A673 (cell line): ENCODE measurements around the gene PCDHB3.

Experiments
- EZH2 ChIP-seq: fragments of 200-600 bp; sonication (generic); IDR thresholded peaks from 2 replicates; pipeline ENCODE4 v1.6.1; 2017; ENCODE audit warnings: borderline replicate concordance, low read depth, mild to moderate bottlenecking, mixed read lengths, antibody characterized with exemption, low read length; ENCODE audit not compliant: poor library complexity, severe bottlenecking
- TF ChIP-seq, protein P1 (sequence below): fragments of 300-800, 200-600 bp; sonication (generic); conservative IDR thresholded peaks from 2 replicates; pipeline ENCODE4 v1.5.1; 2017; ENCODE audit warnings: low read depth, mild to moderate bottlenecking, antibody characterized with exemption, low read length, moderate library complexity, mixed read lengths

DNA sequence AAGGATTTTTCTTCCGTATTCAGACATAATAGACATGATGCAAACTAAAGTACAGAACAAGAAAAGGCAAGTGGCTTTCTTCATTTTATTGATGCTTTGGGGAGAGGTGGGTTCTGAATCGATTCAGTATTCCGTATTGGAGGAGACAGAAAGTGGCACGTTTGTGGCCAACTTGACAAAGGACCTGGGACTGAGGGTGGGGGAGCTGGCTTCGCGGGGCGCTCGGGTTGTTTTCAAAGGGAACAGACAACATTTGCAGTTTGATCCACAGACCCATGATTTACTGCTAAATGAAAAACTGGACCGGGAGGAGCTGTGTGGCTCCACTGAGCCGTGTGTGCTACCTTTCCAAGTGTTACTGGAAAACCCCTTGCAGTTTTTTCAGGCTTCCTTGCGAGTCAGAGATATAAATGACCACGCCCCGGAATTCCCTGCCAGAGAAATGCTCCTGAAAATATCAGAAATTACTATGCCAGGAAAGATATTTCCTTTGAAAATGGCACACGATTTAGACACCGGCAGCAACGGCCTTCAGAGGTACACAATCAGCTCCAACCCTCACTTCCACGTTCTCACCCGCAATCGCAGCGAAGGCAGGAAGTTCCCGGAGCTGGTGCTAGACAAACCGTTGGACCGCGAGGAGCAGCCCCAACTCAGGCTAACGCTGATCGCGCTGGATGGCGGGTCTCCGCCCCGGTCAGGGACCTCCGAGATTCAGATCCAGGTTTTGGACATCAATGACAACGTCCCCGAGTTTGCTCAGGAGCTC, 50.1 kb downstream of the PCDHB3 start:
- TF ChIP-seq, protein P1, sequence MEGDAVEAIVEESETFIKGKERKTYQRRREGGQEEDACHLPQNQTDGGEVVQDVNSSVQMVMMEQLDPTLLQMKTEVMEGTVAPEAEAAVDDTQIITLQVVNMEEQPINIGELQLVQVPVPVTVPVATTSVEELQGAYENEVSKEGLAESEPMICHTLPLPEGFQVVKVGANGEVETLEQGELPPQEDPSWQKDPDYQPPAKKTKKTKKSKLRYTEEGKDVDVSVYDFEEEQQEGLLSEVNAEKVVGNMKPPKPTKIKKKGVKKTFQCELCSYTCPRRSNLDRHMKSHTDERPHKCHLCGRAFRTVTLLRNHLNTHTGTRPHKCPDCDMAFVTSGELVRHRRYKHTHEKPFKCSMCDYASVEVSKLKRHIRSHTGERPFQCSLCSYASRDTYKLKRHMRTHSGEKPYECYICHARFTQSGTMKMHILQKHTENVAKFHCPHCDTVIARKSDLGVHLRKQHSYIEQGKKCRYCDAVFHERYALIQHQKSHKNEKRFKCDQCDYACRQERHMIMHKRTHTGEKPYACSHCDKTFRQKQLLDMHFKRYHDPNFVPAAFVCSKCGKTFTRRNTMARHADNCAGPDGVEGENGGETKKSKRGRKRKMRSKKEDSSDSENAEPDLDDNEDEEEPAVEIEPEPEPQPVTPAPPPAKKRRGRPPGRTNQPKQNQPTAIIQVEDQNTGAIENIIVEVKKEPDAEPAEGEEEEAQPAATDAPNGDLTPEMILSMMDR: no peak
- no peak for TF ChIP-seq EZH2
